Stimulated activated CD4-positive, alpha-beta T cell treated with anti-CD3 and anti-CD28 coated beads, Interleukin-15, amount 100 ng/mL, for 24 hours (primary cell): ENCODE data around the gene PHF23.
"Not testable (repeated sequence)": the region's sequence is repeated elsewhere in the genome, so short reads cannot be mapped to it uniquely, and the experiment has no call there.

Experiments
- DNase-seq: peaks from one replicate; pipeline ENCODE4 v3.0.0-alpha.2; 2020

The PHF23 gene

DNA sequence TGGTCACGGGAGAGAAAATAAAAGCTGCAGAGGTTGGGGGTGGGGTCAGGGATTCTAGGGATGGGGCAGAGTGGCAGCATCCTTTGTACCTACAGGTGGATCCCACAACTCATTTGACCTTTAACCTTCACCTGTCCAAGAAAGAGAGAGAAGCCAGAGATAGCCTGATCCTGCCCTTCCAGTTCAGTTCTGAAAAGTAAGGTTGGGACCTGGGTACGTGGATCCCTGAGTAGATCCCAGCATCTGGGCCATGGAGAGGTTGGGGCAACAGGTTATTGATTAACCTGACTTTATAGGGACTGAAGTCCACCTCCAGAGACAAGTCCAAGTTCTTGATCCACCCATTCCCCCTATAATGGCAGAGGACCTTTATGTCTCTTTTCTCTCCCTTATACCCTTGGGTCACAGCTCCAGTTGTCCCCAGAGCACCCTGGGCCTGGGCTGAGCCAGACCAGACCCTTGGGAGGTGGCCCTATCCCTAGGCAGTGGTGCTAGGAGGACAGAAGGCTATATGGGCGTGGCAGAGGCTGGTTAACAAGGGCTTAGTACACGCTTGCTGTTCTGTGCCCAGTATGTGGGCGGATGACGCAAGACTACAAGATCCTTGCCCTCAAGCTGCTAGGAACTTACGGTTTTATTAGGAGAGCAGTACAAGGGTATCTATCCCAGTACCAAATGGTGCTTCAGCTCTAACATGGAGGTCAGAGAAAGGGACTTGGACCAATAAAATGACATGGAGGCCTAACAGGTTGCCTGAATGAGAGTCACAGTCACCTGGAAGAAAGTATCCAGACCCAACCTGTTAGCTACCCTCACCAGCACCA lies 19.7 kb upstream of the PHF23 start:
- no peak for DNase-seq

DNA sequence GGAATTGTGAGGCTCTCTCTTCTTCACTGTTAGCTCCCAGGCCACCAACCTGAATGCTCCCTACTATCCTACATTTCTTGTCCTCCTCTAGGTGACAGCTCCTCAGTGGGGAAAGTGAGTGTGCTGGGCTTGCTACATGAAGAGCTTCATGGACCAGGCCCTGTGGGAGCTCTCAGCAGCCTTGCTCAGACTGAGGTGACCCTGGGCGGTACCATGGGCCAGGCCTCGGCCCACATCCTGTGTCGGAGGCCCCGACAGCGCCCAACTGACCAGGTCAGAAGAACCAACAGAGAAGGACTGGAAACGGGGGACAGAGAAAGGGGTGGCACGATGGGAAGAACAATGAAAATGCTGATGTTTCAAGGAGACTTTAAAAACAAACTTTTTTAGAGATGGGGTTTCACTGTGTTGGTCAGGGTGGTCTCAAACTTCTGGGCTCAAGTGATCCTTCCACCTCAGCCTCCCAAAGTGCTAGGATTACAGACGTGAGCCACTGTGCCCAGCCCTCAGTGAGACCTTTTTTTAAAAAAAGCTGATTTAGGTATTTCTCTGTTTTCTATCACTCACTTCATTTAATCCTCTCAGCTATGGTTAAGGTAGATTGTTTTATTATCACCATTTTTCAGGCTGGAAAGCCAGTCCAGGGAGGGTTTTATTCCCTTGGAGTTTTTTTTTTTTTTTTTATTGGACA lies 17.7 kb upstream of the PHF23 start:
- no peak for DNase-seq

DNA sequence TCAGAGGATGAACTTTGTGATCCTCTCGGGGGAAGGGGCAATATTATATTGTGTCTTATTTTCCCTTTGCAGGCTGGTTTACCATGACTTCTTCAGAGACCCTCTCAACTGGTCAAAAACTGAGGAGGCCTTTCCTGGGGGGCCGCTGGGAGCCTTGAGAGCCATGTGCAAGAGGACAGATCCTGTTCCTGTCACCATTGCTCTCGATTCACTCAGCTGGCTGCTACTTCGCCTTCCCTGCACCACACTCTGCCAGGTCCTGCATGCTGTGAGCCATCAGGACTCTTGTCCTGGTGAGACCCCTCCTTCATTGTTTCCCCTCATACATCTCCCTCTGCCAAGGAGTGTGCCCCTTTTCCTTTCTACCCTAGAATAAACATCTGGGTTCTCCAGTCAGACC lies 15.3 kb upstream of the PHF23 start:
- no peak for DNase-seq

DNA sequence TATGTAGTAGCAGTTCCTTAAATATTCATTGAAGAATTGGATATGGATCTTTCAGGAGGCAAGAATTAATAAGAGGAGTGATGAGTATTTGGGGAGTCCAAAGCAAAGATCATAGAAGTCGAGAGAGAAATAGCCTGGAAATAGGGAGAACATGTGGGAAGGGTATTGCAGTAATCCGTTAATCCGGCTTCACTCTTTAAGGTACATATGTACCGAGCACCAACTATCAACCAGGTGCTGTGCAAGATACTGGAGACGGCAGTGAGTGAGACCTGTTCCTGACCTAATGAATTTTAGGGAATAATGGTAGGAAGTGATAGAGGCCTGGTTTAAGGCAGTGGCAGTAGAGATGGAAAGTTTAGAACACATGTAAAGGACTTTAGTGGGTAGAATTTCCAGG lies 13.8 kb upstream of the PHF23 start:
- no peak for DNase-seq

DNA sequence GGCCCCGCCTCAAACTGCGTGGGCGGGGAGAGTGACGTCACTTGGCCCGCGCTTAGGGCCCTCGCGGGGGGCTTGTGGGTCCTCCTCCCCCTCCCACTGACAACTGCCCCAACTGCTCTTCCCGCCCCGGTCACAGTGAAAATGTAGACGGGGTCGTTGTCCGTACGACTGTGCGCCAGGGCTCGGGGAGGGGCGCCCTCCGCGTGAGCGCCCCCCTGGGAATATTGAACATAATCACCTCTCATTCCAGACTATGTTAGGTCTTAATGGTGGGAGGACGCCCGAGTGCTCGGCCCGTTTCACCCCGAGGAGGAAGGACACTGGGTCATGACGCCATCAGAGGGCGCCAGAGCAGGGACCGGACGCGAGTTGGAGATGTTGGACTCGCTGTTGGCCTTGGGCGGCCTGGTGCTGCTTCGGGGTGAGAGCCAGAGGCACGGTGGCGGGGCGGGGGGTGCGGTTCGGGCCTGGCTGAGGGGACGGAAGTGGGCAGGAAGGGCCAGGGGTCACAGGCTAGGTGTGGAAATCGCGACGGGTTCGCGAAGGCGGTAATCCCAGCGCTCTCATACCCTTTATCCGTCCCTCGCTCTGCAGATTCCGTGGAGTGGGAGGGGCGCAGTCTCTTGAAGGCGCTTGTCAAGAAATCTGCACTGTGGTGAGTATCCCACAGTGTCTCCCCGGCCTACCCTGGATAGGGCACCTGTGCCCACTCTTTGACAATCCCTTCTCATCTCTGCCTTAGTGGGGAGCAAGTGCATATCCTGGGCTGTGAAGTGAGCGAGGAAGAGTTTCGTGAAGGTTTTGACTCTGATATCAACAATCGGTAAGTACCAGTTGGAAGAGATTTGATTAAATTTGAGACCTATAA lies 13.2 kb upstream of the PHF23 start, which contains the start of gene ELP5:
Gene ELP5 (plus strand): TSS at position 40 of the 868 bp plus-strand sequence. CDS start 336 bp downstream, at position 376.
- DNase-seq = peak; percentile 95

DNA sequence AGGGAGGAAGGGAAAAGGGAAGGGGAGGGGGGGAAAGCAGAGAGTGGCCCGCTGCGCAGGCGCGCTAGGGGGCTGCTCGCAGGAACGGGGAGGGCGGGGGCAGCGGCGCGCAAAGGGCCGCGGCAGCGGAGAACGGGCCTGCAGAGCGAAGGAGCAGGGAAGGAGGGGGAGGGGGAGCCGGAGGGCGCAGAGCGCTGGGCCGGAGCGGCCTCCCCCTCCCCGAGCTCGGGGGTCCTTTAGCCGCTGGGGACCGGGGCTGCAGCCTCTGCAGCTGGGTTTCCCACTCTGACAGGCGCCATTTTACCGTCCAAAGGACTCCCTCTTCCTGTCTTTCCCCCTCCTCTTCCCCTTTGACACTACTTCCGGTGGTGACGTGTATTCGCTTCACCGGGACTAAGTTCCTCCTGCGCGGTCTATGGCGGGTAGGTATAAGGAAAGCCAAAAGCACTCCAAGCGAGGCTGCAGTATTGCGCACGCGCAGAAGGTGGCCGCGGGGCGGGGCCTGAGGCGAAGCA lies 12.5 kb upstream of the PHF23 start, which contains the start of gene CTDNEP1:
Gene CTDNEP1 (minus strand): TSS at position 74 of the 515 bp plus-strand sequence. CDS start 438 bp downstream, outside the sequence.
- peak; percentile 98 for DNase-seq

DNA sequence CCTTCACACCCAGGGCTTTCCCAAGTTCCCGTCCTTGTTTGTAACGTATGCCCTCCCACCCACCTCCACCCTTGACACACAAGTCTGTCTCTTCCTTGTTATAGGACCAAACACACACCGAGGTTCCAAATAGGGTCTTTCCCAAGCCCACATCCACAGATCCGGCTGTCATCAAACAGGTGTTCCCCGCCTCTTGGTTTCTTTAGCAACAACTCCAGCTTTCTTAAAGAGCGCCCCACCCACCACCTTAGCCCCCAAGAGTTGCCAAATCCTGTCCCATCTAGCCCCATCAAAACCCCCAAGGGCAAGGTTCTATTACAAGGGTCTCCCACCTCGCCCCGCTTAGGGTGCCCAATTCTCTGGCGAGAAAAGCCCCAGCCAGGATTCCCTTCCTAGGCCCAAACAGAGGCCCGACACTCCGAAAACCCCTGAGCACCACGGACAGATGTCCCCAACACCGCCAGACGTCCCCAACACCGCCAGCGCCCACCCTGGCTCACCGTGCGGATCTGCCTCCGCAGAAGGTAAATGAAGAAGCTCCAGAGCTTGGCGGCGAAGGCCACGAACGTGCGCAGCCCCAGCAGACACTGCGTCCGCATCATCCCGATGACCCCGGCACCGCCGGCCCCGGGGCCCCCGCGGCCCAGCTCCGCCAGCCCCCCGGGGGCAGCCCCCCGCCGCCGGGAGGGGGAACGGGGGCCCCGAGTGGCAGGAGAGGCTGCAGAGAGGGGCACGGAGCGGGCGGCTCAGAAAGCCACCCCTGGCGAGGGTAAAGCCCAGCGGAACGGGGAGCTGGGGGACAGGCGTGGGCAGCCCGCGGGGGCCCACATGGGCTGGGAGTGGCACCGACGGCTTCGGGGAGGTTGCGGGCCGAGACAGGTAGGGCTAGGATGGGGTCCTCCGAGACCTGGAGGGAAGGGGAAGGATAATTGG lies 11.7 kb upstream of the PHF23 start:
- no peak for DNase-seq

DNA sequence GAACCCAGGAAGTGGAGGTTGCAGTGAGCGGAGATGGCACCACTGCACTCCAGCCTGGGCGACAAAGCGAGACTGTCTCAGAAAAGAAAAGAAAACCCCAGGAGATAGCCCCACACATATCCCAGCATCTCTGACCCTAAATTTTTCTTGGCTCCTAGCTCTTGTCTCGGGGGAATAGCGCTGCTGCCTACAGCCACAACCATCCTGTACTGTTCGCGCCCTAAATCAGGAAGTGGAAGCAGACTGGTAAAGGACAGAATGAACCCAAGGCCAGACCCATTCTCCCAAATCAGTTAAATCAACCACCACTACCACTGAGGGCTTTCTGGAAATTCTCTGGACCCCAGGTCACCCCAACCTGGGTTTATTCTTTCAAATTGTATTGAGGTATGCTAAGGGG lies 10.6 kb upstream of the PHF23 start:
- DNase-seq = no peak

DNA sequence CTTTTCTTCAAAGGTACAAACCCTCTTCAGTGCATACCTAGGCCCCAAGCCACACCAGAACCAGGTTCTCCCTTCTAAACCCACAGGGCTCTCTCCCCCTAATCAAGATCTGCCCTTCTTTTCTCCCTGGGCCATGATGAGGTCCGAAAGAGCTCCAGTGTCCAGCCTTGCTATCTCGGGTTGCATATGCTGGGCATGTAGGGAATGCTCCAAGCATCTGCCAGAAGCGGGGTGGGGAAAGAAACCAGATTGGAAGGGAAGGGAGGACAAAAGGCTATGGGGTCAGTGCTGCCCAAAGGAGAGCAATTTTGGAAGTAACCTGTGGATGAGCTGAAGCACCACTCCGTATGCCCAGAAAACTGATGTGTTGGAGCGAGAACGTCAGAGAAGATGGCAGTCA lies 10.0 kb upstream of the PHF23 start:
- no peak for DNase-seq

DNA sequence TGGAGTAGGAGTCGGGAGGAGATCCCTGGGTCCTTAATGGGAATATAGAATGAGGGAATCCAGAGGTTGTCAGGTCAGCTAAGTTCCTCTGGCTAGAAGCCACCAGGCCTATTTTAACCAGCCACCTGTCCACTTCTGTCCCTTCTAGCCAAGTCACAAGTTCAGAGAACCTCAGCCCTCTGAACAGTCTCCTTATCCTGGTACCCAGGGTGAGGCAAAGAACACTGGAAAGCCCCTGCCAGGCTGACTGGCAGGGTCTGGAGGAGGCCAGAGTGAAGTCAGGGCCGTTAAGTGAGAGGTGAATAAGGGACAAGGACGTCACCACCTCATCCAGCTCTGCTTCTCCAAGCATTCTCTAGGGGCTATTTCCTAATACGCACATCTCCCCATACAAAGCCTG lies 9.5 kb upstream of the PHF23 start:
- DNase-seq = no peak

DNA sequence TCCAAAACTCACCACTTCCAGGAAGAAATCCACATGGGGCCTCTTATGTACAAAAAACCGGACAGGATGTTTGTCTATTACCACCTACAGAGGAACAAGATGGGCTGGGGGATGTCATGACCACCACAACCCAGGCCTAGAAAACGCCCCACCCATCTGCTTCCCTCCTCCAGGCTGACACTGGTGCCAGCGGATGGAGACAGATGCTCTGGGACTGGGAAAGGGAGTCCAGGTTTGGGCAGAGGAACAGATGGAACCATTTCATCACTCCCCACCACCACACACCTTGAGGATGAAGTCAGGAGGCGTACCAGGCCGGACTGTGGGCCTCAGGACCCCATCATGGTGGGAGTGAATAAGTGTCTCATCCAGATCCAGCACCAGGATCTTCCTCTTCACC lies 7.5 kb upstream of the PHF23 start:
- no peak for DNase-seq

DNA sequence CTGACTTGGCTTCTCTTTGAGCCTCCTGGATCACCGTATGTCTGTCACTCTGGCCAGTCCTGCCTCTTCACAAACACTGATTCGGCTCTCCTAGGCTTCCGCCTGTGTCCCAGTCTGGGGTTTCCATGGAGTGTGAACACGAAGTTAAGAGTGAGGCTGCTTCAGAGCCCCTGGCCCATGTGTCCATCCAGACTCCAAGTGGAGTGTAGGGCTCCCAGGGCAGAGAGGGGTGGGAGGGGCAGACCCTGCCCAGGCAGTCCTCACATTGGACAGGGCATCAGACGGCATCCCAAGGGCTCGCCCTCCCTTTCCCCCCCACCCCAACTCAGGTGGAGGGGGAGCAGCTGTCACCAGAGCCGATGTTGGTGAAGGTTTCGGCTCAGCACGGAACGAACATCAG lies 4.6 kb upstream of the PHF23 start:
- DNase-seq = not testable (repeated sequence)

DNA sequence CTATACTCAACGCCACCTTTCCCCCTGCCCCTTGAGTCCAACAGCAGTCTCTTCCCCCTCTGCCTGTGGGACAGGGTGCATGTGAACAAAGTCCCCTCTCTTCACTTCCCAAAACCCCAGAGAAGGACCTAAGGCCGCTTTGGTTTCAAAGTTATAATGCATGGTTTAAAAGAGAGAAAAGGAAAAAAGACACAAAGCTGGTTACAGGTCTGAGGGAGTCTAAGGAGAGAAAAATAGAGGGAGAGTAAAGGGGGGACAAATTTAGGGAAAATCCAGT lies 4.1 kb upstream of the PHF23 start:
- DNase-seq = no peak

DNA sequence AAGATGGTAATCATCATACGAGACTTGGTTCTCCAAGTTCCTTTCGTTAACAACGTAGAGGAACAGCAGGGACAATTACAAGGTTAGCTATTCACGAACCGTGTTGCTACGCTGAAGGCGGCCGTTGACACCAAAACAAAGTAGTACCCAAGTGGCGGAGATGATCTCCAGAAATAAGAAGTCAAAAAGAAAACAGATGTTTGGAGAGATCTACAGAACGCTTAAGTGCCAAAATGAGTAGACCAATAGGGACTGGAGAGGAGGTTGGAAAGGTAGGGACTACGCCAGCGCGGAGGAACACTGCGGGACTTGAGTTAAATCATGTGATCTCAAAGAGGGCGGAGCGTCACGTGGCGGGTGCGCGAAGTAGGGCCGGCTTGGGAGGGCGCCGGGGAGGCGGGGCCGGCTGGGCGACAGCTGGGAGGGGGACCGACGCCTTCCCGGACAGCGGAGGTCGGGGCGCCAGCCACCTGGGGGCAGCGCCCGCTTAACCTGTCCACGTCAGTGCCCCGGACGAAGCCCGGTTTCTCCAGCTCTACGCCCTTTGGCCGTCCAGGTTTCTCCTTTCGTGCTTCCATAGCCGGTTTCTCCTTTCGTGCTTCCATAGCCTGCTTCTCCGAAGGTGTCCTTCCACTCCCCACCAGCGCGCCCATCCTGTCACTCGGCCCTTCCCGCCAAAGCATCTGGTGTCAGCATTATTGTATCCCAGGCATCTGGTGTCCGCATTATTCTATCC lies 3.6 kb upstream of the PHF23 start:
- DNase-seq = peak; percentile 94

DNA sequence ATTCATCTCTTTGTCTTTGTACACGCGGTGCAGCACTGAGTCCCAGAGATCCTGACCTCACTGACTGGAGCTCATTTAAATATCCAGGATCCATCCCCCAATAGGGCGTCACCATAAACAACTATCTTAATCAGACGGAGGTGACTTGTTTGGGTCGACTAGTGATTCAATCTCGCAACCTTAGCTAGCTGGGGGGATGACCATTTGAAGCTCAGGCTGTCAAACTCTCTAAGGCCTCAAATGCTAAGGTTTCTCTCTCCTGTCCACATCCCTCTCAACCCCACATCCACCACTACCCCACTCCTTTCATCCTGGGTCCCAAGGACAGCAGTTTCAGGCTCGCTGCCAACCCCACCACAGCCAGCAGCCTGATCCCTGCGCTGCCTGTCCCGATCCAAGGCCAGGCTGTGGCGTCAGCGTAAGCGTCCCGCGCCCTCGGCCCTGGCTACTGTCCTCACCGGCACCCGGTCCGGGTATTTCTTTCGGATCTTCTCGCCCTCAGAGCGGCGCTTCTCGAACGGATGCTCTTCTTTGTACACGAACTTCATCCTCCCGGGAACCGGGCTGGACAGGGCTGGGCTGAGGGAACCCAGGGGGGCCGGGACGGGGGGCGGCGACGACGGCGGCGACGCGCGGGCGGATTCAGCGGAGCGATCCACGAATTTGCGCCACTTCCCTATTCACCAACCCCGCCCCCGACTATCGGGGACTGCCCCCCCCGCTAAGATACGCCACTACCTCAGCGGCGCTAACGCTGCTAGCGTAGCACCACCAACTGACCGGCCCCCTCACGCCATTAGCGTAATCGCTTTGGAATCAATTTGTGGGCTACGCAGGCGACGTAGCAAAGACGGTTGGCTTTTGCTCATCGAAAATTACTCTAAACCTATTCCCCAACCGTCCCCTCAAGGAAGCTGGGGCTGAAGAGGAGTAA lies 2.8 kb upstream of the PHF23 start, which contains the start of gene GABARAP:
Gene GABARAP (minus strand): TSS at position 667 of the 934 bp plus-strand sequence. CDS start 119 bp downstream, at position 548.
- DNase-seq = peak; percentile 93

DNA sequence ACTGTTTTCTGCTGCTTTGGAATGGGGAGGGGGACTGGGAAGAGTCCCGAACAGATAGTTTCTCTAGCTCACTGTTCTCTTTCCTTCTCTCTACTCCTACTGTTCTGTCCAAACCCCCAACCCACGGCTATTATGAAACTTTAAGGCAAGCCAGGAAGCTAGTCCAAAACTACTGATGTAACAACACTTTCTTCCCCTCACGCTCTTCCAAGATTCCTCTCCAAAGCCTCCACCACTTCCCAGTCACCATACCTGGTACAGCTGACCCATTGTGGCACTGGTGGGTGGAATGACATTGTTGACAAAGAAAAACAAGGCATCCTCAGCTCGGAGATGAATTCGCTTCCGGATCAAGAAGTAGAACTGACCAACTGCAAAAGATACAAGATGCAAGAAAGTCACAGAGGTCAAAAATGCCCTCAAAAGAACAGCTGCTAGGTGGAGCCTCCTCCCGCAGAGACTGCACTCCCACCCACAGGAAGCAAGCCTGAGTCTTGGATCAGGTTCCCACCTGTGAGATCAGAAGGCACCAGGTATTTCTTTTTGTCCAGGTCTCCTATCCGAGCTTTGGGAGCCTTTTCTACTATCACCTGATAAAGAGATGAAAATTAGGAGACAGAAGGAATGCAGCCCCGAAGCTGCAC lies 2.0 kb upstream of the PHF23 start:
- DNase-seq = no peak

DNA sequence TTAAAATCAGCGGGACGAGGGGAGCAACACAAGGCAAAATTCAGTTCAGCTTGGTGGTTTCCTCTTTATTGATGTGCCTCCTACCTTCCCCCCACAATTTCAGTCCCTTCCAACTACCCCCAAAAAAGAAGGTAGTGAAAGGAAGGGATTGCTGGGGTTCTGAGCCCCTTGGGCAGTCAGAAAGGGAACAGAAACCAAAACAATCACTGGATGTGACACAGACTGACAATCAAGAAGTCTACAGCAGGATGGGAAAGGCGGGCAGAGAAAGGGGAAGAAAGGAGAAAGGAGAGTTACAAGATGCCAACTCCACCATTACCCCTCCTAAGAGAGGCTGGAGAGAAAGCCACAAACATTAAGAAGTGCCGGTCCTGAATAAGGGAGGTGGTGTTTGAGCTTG lies 1.1 kb upstream of the PHF23 start:
- no peak for DNase-seq

DNA sequence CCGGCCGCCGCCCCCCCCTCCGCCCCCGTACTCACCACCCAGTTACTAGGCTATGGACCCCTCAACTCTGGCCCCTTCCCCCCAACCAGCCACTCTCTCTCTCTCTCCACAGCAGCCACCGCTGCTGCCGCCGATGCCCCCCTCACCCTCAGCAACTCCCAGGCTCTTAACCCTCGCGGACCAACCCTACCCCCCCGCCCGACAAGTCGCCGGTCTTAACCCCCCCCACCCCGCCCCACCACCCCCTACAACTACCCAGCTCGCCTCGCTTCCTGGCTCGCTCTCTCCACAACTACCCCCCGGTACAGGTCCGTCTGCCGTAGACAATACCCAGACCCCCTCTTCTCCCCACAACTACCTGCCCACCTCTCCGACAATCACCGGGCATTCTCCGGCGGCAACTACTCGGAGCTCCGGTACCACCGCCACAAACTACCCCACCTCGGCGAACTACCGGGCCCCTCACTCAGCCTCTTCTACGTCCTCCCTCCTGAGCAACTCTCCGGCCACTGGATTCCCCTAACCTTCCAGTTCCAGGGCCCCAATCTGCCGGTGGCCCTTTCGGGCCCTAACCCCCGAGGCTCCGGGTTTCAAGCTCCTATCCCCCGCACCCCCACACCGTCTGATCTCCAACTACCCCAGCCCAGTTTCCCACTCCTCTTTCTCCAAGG lies 702 bp downstream of the PHF23 start:
- DNase-seq = peak; percentile 32
